Activated B cell treated with CpG ODN at 0.5 μM for 24 hours (primary cell): ENCODE results near the gene DIABLO. TPM values are rescaled to one million over a fixed set of nuclear protein-coding genes. Genes with fewer than 3 reads are reported as not detected.

Source experiments
- ATAC-seq: fragments of 200-7000 bp; cut with Tn5 transposase; one replicate; pipeline ENCODE4 v1.10.0; 2021; ENCODE audit warnings: low read depth, mild to moderate bottlenecking, moderate library complexity
- CTCF ChIA-PET: fragments of 350-600 bp; sonication (Branson Sonifier 250); formaldehyde crosslinking; loops from one replicate; lab custom pipeline; 2021; ENCODE audit warnings: antibody characterized with exemption; lab: Charles Lee
- POLR2A ChIA-PET: fragments of 350-600 bp; sonication (Branson Sonifier 250); formaldehyde crosslinking; loops from one replicate; lab custom pipeline; 2021; ENCODE audit warnings: antibody characterized with exemption; lab: Charles Lee
- DNase-seq: peaks from one replicate; pipeline ENCODE4 v3.0.0; 2022
- H3K27ac Mint-ChIP-seq: one replicate; pipeline ENCODE4 v1.8.0; 2020; ENCODE audit warnings: mixed read lengths
- H3K27me3 Mint-ChIP-seq: one replicate; pipeline ENCODE4 v1.8.0; 2021; ENCODE audit warnings: mixed read lengths
- H3K36me3 Mint-ChIP-seq: one replicate; pipeline ENCODE4 v1.8.0; 2021; ENCODE audit warnings: low read depth, mixed read lengths
- H3K4me1 Mint-ChIP-seq: one replicate; pipeline ENCODE4 v1.8.0; 2021; ENCODE audit warnings: mixed read lengths
- H3K4me3 Mint-ChIP-seq: one replicate; pipeline ENCODE4 v1.8.0; 2020; ENCODE audit warnings: mild to moderate bottlenecking, mixed read lengths
- H3K9me3 Mint-ChIP-seq: one replicate; pipeline ENCODE4 v1.8.0; 2020; ENCODE audit warnings: mixed read lengths
- intact Hi-C: fragments of 100-400 bp; cut with micrococcal nuclease; formaldehyde crosslinking; loops from one replicate; pipeline ENCODE4 v1.15.1; 2024
- total RNA-seq: library from RNA; stranded (reverse); gene quantifications from 2 replicates; pipeline ENCODE4 v1.2.3, GENCODE V29; 2022
- TF ChIP-seq, protein P1 (sequence below): fragments of 200-600 bp; IDR thresholded peaks from one replicate; pipeline ENCODE4 v1.8.0; 2022; ENCODE audit warnings: antibody characterized with exemption, mild to moderate bottlenecking

DIABLO gene
- total RNA-seq, 1 donor from 2014 or later, result 51.3 TPM

DNA sequence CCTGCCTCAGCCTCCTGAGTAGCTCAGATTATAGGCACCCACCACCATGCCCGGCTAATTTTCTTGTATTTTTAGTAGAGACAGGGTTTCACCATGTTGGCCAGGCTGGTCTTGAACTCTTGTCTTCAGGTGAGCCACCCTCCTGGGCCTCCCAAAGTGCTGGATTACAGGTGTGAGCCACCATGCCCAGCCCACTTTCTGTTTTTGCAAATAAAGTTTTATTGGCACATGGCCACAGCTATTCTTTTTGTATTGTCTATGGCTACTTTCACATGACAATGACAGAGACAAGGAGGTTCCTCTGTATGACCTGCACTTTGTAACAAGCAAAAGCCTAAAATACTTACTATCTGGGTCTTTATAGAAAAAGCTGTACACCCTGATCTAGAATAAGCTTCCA, 19.7 kb upstream of the DIABLO start:
- H3K9me3 Mint-ChIP-seq, result no peaks in the 10 kb centered on the region
- ATAC-seq, result no peak
- no peaks in the 10 kb centered on the region for H3K4me1 Mint-ChIP-seq
- H3K27ac Mint-ChIP-seq, result no peak overlapping the region
- intact Hi-C loops, result no loop called here
- H3K4me3 Mint-ChIP-seq, result no peak overlapping the region
- DNase-seq, result no peak
- TF ChIP-seq, protein P1, sequence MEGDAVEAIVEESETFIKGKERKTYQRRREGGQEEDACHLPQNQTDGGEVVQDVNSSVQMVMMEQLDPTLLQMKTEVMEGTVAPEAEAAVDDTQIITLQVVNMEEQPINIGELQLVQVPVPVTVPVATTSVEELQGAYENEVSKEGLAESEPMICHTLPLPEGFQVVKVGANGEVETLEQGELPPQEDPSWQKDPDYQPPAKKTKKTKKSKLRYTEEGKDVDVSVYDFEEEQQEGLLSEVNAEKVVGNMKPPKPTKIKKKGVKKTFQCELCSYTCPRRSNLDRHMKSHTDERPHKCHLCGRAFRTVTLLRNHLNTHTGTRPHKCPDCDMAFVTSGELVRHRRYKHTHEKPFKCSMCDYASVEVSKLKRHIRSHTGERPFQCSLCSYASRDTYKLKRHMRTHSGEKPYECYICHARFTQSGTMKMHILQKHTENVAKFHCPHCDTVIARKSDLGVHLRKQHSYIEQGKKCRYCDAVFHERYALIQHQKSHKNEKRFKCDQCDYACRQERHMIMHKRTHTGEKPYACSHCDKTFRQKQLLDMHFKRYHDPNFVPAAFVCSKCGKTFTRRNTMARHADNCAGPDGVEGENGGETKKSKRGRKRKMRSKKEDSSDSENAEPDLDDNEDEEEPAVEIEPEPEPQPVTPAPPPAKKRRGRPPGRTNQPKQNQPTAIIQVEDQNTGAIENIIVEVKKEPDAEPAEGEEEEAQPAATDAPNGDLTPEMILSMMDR, result no peak
- POLR2A ChIA-PET, result interaction anchor here (0.6 kb wide), 1 partner anchor 17 kb away, joined by 5 read pairs; no protein-coding TSS in a partner anchor
- peaks cover 72% of the 10 kb centered on the region for H3K36me3 Mint-ChIP-seq
- no peaks in the 10 kb centered on the region for H3K27me3 Mint-ChIP-seq
- CTCF ChIA-PET, result no interaction called here

DNA sequence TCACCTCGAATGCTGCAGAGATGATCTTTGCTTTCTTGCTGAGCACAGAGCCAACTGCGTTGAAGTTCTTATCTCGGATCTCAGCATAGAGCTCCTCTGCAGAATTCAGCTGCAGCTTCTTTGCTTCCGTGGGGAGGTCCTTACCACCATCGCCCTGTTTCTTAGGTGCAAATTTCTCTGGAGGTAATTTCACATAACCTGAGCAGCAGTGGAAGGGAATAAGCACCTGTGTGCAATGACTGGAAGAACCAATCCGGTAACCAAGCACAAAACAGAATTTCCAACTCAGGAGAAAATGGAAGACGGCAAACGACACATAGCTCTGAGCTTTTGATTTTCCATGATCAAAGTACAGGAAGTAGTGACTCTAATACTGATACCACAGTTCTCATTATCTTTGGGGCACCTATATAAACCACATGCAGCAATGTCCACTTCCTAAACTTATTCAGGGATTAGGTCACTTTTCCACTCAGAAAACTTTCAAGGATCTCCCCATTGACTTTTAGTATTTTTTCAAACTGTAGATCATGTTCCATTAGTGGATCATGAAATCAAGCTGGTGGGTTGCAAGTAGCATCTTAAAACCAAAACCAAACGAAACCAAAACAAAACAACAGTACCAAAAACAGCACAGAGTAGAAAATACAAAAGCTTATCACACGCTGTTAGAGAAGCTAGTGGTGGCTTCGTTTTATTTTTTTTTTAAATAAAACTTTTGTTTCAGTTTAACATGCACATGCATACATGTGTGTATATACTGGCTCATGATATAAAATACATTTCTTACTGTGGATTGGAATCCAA, 18.9 kb upstream of the DIABLO start:
- no peak for DNase-seq
- Mint-ChIP-seq H3K36me3 (peaks cover 71% of the 10 kb centered on the region), H3K9me3 (no peaks in the 10 kb centered on the region), H3K27me3 (no peaks in the 10 kb centered on the region), H3K4me1 (no peaks in the 10 kb centered on the region), H3K27ac (no peak overlapping the region), H3K4me3 (no peak overlapping the region)
- intact Hi-C loops, result no loop called here
- ATAC-seq, result no peak
- ChIA-PET POLR2A (interaction anchor here (0.5 to 0.6 kb wide), 2 partner anchors 18 to 1180 kb away, joined by 3 to 5 read pairs; no protein-coding TSS in a partner anchor), CTCF (no interaction called here)
- TF ChIP-seq, protein P1, result no peak

DNA sequence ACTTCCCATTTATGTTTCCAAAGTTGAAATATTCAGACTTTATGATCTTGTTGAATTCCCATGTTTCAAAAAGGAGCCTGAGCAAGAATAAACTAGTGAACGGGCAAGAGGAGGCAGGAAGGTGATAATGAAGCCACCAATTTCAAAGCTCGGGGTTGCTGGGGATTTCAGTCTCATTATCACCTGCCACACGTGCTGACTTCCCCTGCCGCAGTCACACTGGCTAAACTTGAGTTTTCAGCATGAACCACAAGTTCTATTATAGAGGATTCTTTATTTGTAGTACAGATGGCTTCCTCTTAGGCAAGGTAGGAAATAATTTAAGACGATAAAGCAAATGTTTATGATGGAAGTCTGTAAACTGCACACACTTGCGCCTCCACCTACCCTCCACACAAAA, 18.1 kb upstream of the DIABLO start:
- Mint-ChIP-seq H3K4me3 (no peak overlapping the region), H3K27me3 (no peaks in the 10 kb centered on the region), H3K9me3 (no peaks in the 10 kb centered on the region), H3K4me1 (no peaks in the 10 kb centered on the region), H3K27ac (no peak overlapping the region), H3K36me3 (peaks cover 69% of the 10 kb centered on the region)
- TF ChIP-seq, protein P1, result no peak
- ChIA-PET POLR2A (interaction anchor here (0.7 kb wide), 1 partner anchor 18 kb away, joined by 3 read pairs; the partner anchor contains the start of gene DIABLO), CTCF (no interaction called here)
- no peak for ATAC-seq
- DNase-seq, result no peak
- intact Hi-C loops, result no loop called here

DNA sequence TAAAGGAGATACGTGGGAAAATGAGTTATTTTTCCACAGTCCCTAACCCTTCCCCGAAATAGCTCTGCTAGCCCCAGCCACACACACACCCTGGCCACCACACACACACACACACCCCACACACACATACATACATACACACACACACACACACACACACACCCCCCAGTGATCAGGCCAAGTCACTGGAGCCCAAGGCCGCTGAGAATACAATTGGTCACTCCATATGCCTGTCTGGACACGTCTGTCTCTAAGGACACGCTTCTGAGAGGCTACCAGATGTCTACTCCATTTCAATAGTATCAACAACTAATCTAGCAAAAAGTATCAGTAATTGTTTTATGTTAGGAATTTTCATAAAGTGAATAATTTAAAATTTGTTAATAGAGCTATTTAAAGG, 13.0 kb upstream of the DIABLO start:
- intact Hi-C loops, result no loop called here
- H3K27ac Mint-ChIP-seq, result no peak overlapping the region
- POLR2A ChIA-PET, result no interaction called here
- no peaks in the 10 kb centered on the region for H3K27me3 Mint-ChIP-seq
- H3K36me3 Mint-ChIP-seq, result peaks cover 65% of the 10 kb centered on the region
- no peaks in the 10 kb centered on the region for H3K4me1 Mint-ChIP-seq
- DNase-seq (no peak), ATAC-seq (no peak)
- TF ChIP-seq, protein P1, result no peak
- CTCF ChIA-PET, result no interaction called here
- no peaks in the 10 kb centered on the region for H3K9me3 Mint-ChIP-seq
- no peak overlapping the region for H3K4me3 Mint-ChIP-seq

DNA sequence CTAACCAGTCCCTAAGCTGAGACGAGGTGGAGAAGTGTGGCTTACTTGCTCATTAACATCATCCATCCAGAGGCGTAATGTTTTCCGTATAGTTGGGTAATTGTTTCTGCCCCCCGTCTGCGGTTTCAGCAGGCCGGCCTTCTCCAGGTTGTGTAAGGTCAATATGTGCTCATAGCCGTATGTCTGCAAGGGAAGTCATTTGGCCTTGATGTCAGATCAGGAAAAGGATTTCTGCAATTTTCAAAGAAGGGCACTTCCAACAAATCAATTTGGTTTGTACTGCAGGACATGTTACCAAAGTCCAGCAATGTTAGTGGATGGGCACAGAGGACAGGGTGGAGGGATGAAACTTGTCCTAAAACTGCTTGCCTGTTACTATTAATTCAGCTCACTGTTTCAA, 9.9 kb upstream of the DIABLO start:
- peaks cover 74% of the 10 kb centered on the region for H3K36me3 Mint-ChIP-seq
- H3K27ac Mint-ChIP-seq, result no peak overlapping the region
- H3K4me1 Mint-ChIP-seq, result no peaks in the 10 kb centered on the region
- TF ChIP-seq, protein P1, result no peak
- H3K9me3 Mint-ChIP-seq, result no peaks in the 10 kb centered on the region
- ATAC-seq, result no peak
- no peak overlapping the region for H3K4me3 Mint-ChIP-seq
- ChIA-PET POLR2A (no interaction called here), CTCF (no interaction called here)
- intact Hi-C loops, result no loop called here
- DNase-seq, result no peak
- H3K27me3 Mint-ChIP-seq, result no peaks in the 10 kb centered on the region
